HG02870 (cell line): Measurements from ENCODE around the gene TPSG1.

Experiments
- ATAC-seq: cut with Tn5 transposase; IDR thresholded peaks from one replicate; pipeline ENCODE4 v1.9.1; 2021; ENCODE audit warnings: mild to moderate bottlenecking, moderate library complexity; ENCODE audit not compliant: unreplicated experiment

The TPSG1 gene

DNA sequence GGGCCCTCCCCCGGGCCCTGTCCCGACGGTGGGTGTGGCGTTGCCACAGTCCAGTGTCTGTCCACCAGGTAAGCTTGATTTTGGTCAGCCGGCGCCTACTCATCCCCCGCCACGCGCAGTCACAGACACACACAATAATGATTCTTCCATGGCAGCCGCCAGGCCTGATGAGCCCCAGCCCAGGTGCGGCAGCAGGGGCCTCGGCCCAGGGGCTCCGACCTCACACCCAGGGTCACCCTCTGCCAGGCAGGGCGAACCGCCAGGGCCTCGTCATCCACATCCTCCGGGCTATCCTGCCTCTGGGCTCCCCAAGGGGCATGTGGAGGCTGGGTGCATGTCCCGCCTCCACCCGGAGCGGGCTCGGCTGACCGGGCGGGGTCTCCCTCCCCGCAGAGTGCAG is 7.5 kb downstream of the TPSG1 start:
- ATAC-seq: no peak

DNA sequence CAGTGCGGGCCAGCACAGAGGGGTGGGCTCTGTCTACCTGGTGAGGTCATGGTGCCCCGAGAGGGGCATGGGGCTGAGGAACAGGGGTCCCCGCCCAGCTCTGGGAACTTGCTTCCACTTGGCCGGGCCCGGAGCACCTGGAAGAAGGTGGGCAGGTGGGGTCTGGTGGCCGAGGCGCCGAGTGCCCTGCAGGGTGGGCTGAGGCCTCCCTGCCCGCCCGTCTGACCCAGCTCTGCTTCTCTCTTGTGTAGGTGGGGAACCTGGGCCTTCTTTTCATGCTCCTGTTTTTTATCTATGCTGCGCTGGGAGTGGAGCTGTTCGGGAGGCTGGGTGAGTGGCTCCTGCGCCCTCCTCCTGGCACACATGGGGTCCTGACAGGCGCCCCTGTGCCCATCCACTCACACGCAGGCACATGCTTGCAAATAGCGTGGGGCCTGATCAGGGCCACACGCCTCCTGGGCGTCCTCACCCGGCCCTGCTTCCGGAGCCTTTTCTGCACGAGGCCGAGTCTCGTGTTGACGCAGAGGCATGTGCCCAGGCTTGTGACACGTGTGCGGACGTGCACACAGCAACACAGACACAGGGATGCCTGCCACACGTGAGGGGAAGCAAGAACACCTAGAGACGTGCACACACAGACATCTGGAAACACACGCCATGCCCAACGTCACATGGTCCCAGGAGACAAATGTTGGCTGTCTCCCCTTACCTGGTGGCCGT is 8.2 kb downstream of the TPSG1 start:
- no peak for ATAC-seq

DNA sequence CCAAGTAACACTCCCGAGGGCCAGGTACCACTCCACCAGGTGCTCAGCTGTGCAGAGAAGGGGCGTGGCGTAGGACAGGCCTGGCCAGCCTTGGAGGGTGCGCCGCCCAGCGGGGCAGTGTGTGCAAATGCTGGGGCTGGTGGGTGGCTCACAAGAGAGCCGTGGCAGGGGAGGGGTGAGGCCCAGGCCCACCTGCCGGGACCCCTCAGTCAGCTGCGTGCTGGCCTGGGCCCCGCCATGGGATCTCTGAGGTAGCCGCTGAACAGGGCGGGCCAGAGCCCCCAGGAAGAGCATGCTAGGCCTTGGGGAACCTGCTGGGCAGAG is 8.8 kb downstream of the TPSG1 start:
- no peak for ATAC-seq

DNA sequence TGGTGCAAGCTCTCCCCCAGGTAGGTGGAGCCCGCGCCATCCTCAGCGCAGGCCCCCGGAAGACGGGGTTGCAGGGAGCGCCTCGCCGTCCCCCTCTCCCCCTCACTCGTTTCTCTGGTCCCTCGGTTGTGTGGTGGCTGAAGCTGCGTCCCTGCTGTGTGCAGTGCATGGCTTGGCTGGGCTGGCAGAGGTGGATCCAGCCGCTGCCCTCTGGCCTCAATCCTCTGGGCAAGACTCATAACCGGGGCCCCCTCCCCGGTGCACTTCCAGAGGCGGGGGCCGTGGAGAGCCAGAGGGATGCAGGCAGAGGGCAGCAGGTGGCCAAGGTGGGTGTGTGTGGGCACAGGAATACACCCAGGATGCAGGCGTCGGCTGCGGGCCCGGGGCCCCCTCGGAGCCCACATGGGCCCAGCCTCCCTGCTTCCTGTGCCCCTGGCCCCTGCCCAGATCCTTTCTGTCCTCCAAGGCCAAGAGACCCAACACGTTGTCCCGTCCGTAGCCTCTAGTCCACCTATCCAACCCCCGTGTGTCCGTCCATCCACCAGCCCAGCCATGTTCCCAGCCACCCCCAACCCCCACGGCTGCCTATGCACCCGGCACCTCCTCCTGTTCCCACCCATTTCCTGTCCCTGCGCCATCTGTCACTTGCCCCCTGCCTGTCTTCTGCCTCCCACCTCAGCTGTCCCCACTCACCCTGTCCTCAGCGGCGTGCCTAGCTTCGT is 9.3 kb downstream of the TPSG1 start:
- ATAC-seq: no peak

DNA sequence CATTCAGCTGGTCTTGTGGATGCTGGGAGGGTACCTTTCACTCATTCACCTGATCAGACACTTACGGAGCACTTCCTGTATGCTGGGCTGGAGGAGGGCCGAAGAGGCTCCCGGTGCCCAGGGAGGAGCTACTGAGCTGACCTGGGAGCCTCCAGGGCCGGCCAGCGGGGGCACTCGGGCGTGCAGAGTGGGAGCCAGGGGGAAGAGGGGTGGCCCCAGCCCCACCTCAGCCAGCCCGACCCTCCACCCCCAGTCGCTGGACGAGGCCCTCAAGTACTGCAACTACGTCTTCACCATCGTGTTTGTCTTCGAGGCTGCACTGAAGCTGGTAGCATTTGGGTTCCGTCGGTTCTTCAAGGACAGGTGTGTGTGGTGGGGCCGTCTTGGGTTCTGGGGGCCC is 10.3 kb downstream of the TPSG1 start:
- no peak for ATAC-seq

DNA sequence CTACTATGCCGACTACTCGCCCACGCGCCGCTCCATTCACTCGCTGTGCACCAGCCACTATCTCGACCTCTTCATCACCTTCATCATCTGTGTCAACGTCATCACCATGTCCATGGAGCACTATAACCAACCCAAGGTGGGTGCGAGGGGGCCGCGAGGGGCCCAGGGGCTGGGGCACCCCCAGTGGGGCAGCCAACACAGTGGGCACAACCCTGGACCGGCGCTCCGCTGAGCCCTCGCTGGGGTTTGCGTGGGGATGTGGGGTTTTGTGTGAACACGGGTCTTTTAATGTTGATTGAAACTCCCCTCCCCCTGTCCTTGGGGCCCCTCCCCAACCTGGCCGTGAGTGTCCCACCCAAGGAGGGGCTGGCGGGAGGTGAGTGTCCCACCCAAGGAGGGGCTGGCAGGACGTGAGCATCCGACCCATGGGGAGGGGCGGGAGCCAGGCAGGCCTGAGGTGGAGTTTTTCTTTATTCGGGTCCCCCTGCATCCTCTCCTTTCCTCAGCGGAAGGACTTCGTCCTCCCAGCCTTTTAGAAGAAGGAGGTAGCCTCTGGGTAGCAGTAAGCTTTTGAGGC is 11.2 kb downstream of the TPSG1 start:
- ATAC-seq: no peak

DNA sequence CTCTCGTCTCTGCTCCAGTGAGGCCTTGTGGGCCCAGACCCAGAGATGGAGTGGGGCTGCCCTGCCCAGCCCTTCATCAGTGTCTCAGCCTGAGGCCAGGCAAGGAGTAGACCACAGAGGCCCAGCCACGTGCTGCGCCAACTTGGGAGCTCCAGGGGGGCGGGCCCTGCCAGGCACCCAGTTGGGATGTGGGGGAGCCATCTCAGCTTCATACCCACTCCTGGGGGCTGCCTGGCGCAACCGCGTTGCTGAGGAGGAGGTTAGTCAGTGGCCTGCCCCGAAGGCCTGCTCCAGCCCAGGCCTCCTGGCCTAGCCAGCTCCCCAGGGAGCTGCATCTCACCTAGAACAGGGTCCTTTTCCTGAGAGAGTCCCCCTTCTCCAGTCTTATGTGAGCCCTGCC is 11.8 kb downstream of the TPSG1 start:
- no peak for ATAC-seq

DNA sequence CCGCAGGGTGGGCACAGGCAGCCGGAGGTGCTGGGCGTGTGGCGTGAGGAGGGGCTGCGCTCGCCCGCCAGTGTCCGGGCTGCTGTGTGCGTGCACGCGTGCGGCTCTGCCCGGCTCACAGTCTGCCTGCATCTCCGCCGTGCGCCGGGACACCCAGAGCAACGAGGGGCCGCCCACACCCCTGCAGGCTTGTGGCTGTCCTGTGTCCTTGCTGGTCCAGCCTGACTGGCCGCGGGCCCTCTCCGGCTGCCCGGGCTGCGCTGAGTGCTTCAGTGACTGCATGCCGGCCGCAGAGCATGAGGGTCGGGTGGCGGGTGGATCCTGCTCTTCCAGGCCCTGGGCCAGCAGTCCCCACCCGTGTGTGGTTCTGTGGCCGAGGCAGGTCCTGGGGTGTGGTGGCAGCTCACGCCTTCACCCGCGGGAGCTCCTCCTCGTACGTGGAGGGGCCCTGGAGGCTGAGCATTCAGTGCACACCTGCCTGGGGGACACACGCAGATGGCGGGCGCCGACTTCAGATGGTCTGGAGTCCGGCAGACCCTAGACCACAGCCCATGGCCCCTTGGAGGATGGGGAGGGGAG is 12.4 kb downstream of the TPSG1 start:
- no peak for ATAC-seq

DNA sequence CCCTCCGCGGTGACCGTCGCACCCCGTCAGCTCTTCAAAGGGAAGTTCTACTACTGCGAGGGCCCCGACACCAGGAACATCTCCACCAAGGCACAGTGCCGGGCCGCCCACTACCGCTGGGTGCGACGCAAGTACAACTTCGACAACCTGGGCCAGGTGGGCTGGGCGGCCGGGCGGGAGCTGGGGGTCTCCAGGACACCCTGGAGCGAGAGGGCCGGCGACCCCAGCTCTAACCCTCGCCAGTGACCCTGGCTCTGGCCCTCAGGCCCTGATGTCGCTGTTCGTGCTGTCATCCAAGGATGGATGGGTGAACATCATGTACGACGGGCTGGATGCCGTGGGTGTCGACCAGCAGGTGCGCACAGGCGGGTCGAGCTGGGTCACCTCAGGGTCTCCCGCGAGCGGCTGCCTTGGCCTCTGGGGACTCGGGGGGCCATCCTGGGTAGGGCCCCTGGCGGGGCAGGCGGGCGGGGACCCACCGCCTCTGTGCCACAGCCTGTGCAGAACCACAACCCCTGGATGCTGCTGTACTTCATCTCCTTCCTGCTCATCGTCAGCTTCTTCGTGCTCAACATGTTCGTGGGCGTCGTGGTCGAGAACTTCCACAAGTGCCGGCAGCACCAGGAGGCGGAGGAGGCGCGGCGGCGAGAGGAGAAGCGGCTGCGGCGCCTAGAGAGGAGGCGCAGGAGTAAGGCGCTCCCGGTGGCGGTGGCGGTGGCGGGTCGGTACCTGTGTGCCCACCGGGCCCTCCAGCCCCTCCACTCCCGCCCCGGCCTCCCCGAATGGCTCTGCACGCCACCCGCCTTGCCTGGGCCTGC is 13.4 kb downstream of the TPSG1 start:
- ATAC-seq: no peak

DNA sequence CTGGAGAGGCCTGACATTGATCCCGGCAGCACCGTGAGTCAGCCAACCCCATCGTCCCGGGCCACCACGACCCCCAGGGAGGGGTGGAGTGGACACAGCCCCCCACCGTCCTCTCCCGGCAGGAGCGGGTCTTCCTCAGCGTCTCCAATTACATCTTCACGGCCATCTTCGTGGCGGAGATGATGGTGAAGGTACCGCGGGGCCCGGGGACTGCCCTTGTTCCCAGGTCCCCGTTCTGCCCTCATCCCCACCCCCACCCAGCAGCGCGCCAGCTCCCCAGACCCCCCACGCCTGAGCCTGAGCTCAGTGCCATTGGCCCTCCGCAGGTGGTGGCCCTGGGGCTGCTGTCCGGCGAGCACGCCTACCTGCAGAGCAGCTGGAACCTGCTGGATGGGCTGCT is 14.6 kb downstream of the TPSG1 start:
- no peak for ATAC-seq

DNA sequence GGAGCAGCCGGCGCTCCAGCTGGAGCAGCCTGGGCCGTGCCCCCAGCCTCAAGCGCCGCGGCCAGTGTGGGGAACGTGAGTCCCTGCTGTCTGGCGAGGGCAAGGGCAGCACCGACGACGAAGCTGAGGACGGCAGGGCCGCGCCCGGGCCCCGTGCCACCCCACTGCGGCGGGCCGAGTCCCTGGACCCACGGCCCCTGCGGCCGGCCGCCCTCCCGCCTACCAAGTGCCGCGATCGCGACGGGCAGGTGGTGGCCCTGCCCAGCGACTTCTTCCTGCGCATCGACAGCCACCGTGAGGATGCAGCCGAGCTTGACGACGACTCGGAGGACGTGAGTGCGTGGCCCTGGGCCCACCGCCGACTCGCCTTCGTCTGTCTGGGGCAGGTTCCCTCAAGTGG is 16.0 kb downstream of the TPSG1 start:
- no peak for ATAC-seq

DNA sequence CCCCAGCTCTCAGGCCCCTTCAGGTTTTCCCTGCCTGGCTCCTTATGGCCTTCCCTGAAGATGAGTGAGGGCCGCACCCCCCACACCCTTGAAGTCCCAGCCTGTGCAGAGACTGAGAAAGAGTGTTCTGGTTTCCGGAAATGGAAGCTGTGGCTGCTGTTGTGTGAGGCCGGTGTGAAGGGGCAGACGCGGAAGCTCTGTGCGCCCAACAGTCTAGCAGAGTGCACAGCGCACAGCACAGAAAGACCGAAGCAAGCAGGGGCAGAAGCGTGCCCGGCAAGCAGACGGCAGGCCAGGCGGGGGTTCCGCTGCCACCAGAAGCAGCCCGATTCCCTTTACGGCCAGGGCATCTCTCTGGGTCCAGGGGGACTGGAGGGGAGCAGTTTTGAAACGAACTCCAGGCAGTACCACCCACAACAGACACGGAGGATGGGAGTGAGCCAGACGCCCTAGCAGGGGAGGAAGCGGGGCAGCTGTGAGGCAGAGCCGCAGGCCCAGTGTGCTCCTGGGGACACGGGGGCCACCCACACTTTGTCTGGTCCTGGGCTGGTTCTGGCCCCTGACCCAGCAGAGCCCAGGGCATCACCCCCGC is 16.7 kb downstream of the TPSG1 start:
- no peak for ATAC-seq

DNA sequence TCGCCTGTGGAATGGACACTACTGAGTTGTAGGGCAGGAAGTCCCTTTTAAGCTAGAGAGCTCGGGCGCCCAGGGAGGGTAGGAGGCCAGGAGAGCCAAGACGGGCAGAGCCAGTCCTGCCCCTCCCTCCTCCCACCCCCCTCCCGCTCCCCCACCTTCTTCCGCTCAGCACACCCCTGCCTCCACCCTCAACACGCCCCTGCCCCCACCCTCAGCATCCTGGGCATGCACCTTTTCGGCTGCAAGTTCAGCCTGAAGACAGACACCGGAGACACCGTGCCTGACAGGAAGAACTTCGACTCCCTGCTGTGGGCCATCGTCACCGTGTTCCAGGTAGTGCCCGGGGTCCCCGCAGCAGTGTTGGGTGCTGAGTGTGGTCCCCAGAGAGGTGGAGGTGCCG is 18.3 kb downstream of the TPSG1 start:
- no peak for ATAC-seq

DNA sequence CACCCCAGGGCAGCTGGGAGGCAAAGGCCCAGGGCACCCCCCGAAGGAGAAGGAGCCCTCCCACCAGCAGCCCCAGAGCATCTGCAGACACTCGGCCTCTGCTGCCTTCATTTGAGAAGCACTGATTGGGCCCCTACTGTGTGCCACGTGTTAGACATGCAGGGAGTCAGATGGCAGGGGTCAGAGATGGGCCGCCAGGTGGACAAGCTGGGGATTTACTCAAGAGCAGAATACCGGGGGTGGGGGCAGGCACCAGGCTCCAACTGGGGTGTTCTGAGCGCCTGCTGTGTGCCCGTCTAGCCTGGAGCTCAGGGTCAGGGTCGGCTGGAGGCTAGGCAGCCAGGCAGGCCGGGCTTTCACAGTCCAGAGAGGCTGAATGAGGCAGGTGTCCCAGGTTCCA is 18.7 kb downstream of the TPSG1 start:
- ATAC-seq: no peak

DNA sequence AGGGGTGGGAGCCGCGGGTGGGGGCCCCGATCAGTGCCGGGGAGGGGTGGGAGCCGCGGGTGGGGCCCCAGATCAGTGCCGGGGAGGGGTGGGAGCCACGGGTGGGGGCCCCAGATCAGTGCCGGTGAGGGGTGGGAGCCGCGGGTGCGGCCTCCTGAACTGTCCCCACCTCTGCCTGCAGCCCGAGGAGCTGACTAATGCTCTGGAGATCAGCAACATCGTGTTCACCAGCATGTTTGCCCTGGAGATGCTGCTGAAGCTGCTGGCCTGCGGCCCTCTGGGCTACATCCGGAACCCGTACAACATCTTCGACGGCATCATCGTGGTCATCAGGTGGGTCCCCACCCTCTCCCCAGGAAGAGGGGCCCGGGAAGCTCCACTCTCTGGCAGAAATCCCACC is 20.1 kb downstream of the TPSG1 start:
- no peak for ATAC-seq

DNA sequence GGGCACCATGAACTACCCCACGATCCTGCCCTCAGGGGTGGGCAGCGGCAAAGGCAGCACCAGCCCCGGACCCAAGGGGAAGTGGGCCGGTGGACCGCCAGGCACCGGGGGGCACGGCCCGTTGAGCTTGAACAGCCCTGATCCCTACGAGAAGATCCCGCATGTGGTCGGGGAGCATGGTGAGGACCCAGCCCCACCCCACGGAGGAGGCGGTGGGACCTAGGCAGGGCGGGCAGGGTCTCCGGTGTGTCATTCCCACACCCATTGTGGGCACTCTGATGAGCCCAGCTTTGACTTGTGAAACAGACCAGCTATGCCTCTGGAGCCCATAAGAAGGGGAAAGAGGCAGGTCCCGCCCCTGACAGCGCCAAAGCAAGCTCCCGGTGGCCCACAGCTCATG is 22.8 kb downstream of the TPSG1 start:
- no peak for ATAC-seq

DNA sequence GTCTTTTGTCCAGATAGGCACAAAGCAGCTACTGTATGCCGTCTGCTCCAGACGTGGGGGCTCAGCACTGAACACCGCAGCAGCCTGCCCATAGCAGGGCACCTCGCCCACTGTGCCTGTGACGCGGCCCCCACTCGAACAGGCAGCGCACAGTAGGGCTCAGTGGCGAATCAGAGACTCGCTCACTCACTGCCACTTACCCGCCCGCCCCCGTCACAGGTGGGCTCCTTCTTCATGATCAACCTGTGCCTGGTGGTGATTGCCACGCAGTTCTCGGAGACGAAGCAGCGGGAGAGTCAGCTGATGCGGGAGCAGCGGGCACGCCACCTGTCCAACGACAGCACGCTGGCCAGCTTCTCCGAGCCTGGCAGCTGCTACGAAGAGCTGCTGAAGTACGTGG is 23.6 kb downstream of the TPSG1 start:
- no peak for ATAC-seq

DNA sequence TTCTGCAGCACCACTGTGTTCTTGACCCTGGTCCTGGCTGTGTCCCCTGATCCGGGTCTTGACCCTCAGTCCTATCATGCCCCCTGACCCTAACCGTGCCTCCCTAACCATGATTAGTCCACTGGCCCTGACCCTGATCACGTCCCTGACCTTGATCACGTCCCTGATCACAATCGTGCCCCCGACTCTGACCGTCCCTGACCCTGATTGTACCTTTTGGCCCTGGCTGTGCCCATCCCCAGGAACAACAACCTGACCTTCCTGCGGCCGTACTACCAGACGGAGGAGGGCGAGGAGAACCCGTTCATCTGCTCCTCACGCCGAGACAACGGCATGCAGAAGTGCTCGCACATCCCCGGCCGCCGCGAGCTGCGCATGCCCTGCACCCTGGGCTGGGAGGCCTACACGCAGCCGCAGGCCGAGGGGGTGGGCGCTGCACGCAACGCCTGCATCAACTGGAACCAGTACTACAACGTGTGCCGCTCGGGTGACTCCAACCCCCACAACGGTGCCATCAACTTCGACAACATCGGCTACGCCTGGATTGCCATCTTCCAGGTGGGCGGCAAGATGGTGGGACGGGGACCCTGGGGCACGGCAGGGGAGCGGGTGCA is 24.9 kb downstream of the TPSG1 start:
- no peak for ATAC-seq

DNA sequence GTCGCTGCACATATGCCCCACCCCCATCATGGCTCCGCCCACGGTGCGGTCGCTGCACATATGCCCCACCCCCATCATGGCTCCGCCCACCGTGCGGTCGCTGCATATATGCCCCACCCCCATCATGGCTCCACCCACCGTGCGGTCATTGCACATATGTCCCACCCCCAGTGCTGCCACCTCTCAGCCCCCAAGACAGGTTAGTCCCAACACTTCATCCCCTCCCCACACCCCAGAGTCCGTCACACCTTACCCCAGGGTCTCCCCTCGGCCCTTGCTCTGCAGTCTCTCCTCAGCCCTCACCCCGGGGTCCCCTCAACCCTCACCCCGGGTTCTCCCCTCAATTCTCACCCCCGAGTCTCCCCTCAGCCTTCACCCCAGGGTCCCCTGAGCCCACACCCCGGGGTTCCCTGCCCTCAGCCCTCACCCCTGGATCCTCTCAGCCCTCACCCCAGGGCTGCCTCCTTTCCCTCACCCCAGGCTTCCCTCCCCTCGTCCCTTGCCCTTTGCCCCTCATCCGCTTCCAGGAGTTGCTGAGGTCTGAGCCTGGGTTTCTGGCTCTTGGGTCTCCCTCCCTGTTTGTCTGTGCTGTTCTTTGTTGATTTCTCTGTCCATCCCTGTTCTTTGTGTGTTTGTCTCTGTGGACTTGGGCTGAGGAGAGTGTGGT is 25.6 kb downstream of the TPSG1 start:
- ATAC-seq: no peak
